Progenitor cell of endocrine pancreas (in vitro differentiated cells): Measurements from ENCODE around the gene MOB3A. TPM values are rescaled to one million over a fixed set of nuclear protein-coding genes. Genes with fewer than 3 reads are reported as not detected.

Experiments used
- DNase-seq: peaks from one replicate; pipeline ENCODE4 v3.0.0; 2021; ENCODE audit warnings: low spot score; ENCODE audit not compliant: unreplicated experiment
- H3K27ac Mint-ChIP-seq: 2 replicates; pipeline ENCODE4 v1.8.0; 2021; ENCODE audit warnings: mild to moderate bottlenecking, moderate library complexity, mixed read lengths
- H3K27me3 Mint-ChIP-seq: 2 replicates; pipeline ENCODE4 v1.8.0; 2021; ENCODE audit warnings: mixed read lengths
- H3K36me3 Mint-ChIP-seq: 2 replicates; pipeline ENCODE4 v1.8.0; 2022; ENCODE audit warnings: mixed read lengths; ENCODE audit not compliant: insufficient read depth
- H3K4me1 Mint-ChIP-seq: 2 replicates; pipeline ENCODE4 v1.8.0; 2021; ENCODE audit warnings: low read depth, mixed read lengths
- H3K4me3 Mint-ChIP-seq: 2 replicates; pipeline ENCODE4 v1.8.0; 2021; ENCODE audit warnings: low read depth, mild to moderate bottlenecking, moderate library complexity, mixed read lengths
- H3K9me3 Mint-ChIP-seq: 2 replicates; pipeline ENCODE4 v1.8.0; 2021; ENCODE audit warnings: low read depth, mixed read lengths
- total RNA-seq: library from RNA; stranded (reverse); gene quantifications from 2 replicates; pipeline ENCODE4 v1.2.1, GENCODE V29; 2021
- TF ChIP-seq, protein P1 (sequence below): fragments of 200-600 bp; sonication (generic); IDR thresholded peaks from one replicate; pipeline ENCODE4 v1.5.0; 2021; ENCODE audit warnings: antibody characterized with exemption, mild to moderate bottlenecking; ENCODE audit not compliant: unreplicated experiment

Gene MOB3A
- total RNA-seq, 1 donor from 2014 or later: 38.5 TPM

DNA sequence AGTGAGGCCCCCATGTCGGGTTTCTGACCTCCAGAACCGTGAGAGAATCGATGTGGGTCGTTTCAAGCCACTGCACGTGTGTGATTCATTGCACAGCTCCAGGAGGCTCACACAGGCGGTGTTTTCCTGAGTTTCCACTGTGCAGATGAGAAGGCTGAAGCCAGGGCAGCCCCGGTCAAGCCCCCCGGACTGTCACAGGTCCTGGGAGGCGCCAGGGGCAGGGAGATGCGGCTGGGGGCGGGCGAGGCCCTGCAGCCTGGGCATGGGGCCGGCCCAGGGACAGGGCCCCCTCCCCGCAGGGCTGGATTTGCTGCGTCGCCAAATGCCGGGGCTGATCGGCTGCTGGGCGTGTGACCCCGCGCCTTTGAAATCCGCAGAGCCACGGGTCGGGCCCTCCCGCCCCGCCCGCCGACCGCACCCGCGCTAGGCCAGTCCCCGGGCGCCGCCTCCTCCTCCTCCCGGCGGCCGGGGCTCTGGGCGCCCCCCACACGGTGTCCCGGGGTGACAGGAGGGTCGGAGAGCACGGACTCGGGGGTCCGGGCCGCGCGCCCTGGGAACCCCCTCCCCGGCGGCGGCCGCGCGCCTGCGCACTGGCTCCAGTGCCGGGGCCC is 35.1 kb downstream of the MOB3A start:
- H3K4me1 Mint-ChIP-seq: peaks cover 23% of the 10 kb centered on the region
- peak overlapping the region; percentile 98 for H3K27ac Mint-ChIP-seq
- DNase-seq: peak; percentile 50
- H3K27me3 Mint-ChIP-seq: no peaks in the 10 kb centered on the region
- TF ChIP-seq, protein P1, sequence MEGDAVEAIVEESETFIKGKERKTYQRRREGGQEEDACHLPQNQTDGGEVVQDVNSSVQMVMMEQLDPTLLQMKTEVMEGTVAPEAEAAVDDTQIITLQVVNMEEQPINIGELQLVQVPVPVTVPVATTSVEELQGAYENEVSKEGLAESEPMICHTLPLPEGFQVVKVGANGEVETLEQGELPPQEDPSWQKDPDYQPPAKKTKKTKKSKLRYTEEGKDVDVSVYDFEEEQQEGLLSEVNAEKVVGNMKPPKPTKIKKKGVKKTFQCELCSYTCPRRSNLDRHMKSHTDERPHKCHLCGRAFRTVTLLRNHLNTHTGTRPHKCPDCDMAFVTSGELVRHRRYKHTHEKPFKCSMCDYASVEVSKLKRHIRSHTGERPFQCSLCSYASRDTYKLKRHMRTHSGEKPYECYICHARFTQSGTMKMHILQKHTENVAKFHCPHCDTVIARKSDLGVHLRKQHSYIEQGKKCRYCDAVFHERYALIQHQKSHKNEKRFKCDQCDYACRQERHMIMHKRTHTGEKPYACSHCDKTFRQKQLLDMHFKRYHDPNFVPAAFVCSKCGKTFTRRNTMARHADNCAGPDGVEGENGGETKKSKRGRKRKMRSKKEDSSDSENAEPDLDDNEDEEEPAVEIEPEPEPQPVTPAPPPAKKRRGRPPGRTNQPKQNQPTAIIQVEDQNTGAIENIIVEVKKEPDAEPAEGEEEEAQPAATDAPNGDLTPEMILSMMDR: no peak
- no peaks in the 10 kb centered on the region for H3K36me3 Mint-ChIP-seq
- H3K9me3 Mint-ChIP-seq: no peaks in the 10 kb centered on the region
- peak overlapping the region; percentile 85 for H3K4me3 Mint-ChIP-seq

DNA sequence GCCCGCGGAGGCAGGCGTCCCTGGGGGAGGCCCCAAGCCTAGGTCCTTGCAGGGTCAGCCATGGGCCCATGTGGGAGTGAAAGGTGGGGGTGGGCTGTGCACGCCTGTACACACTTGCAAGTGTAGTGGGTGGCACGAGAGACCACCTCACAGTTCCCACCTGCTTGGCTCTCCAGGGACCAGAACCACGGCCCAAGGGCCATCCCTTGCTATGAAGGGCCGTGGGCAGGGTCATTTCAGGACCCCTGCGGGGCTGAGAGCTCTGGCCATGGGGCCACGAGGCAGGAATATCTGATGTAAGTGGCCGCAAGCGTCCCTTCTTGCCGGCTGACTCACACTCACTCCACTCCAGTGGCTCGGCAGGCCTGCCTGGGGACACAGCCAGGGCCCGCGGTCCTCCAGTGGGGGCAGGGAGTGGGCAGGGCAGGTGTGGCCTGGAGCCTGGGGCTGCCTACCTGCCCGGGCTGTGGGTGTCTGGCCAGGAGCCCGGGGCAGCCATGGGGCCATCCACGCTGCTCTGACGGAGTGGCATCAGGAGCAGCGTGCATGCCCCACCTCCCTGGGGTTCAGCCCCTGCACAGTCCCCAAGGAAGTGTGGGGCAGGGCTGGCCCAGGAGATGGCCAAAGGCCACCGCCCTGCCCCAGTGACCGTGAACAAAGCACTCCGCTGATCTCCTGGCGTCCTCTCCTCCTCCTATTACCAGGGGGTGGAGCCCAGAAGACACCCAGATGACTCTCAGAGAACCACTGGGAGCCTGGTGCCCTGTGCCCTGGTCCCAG is 36.5 kb downstream of the MOB3A start:
- peak overlapping the region; percentile 98 for H3K27ac Mint-ChIP-seq
- no peaks in the 10 kb centered on the region for H3K9me3 Mint-ChIP-seq
- peaks cover 25% of the 10 kb centered on the region for H3K4me1 Mint-ChIP-seq
- no peak for DNase-seq
- H3K4me3 Mint-ChIP-seq: peak overlapping the region; percentile 84
- no peaks in the 10 kb centered on the region for H3K36me3 Mint-ChIP-seq
- no peaks in the 10 kb centered on the region for H3K27me3 Mint-ChIP-seq
- TF ChIP-seq, protein P1: no peak

DNA sequence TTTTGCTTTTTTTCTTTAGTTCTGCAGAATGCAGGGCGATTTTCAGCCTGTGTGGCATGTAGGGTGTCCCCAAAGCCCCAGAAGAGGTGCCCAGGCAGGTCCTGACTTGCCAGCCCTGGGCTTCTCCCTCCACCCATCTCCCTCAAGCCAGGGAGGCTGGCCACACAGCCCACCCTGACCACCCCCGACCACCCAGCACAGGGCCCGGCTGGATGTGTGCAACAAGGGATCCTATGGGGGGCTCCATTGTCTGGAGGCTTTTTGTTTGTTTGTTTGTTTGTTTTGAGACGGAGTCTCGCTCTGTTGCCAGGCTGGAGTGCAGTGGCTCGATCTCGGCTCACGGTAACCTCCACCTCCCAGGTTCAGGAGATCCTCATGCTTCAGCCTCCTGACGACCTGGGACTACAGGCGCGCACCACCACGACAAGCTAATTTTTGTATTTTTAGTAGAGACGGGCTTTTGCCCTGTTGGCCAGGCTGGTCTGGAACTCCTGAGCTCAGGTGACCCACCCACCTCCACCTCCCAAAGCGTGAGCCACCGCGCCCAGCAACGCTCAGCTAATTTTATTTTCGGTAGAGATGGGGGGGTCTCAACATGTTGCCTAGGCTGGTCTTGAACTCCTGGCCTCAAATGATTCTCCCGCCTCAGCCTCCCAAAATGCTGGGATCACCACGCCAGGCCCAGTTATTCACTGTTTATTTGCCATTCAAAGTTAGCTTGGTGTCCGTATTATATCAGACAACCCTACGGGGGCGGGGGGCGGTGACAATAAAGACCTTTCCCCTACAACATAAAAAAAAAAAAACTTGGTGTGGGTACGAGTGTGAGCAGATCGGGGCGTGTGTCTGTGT is 37.3 kb downstream of the MOB3A start:
- H3K27ac Mint-ChIP-seq: peak overlapping the region; percentile 98
- no peak overlapping the region for H3K4me3 Mint-ChIP-seq

DNA sequence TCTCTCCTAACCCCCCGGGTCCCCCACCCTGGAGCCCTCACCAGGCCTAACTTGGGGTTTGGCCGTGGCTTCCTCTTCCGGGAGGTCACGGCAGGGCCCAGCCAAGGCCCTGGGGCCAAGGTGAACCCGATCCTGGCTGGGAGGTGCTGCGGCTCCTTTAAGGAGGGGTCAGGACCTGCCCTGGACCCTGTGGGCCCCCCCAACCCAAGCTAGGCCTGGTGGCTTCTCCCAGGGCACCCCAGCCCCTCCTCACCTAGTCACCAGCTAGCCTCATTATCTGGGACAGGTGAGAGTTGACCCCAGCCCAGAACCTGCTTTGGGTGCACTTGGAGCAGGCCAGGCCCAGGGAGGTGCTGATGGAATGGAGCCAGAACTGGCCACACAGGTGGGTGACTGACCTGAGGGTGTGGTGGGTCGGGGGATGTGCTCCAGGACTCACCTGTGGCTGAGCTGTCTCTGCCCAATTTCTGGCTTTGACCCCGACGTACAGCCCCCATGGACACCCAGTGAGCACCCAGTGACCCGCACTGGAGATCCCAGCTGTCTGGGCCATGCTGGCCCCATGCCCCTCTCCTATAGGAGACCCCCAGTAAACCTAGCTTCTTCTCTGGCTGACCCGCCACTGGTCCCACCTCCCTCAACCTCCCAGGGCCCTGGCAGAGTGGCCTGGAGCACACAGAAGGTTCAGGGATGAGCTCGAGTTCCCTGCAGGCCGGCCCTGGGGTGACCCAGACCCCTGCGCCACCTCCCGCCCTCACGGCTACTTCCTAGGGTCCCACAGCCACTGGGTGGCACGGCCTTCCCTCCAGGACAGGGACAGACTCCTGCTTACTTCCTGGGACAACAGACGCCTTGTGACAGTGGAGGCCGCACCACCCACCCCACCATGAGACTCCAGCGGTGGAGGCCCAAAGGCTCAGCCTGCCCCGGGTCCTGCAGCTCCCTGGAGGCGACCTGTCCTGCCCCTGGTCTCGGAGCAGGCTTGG is 38.3 kb downstream of the MOB3A start:
- H3K4me3 Mint-ChIP-seq: no peak overlapping the region
- H3K27me3 Mint-ChIP-seq: no peaks in the 10 kb centered on the region
- no peak for DNase-seq
- TF ChIP-seq, protein P1: no peak
- peaks cover 25% of the 10 kb centered on the region for H3K4me1 Mint-ChIP-seq
- H3K36me3 Mint-ChIP-seq: no peaks in the 10 kb centered on the region
- no peak overlapping the region for H3K27ac Mint-ChIP-seq
- H3K9me3 Mint-ChIP-seq: no peaks in the 10 kb centered on the region

More for the DNA sequence above, 37.3 kb downstream of the MOB3A start:
- DNase-seq: no peak
- Mint-ChIP-seq H3K9me3 (no peaks in the 10 kb centered on the region), H3K36me3 (no peaks in the 10 kb centered on the region), H3K4me1 (peaks cover 25% of the 10 kb centered on the region), H3K27me3 (no peaks in the 10 kb centered on the region)
- TF ChIP-seq, protein P1: no peak
